H9 (cell line): ENCODE data around the gene RAB3C. TPM values are rescaled to one million over a fixed set of nuclear protein-coding genes. Genes with fewer than 3 reads are reported as not detected.

Source experiments
- DNase-seq: peaks from one replicate; pipeline ENCODE4 v3.0.0-alpha.2; 2017
- H2AFZ ChIP-seq: one replicate; pipeline ENCODE4 v1.6.1; 2013; ENCODE audit warnings: mild to moderate bottlenecking, low read length, control low read depth, moderate library complexity
- H2AK5ac ChIP-seq: 2 replicates; pipeline ENCODE4 v1.6.1; 2013; ENCODE audit warnings: low read length, control low read depth, mixed read lengths; ENCODE audit not compliant: insufficient read length
- H2BK120ac ChIP-seq: one replicate; pipeline ENCODE4 v1.6.1; 2013; ENCODE audit warnings: low read depth, mild to moderate bottlenecking, low read length, control low read depth, inconsistent platforms; ENCODE audit not compliant: poor library complexity, severe bottlenecking
- H2BK12ac ChIP-seq: 2 replicates; pipeline ENCODE4 v1.6.1; 2013; ENCODE audit warnings: low read length, control low read depth, mixed read lengths, low read depth; ENCODE audit not compliant: insufficient read length
- H2BK15ac ChIP-seq: 2 replicates; pipeline ENCODE4 v1.6.1; 2013; ENCODE audit warnings: low read depth, low read length, control low read depth
- H2BK20ac ChIP-seq: one replicate; pipeline ENCODE4 v1.6.1; 2013; ENCODE audit warnings: low read depth, mild to moderate bottlenecking, low read length, control low read depth, inconsistent platforms; ENCODE audit not compliant: poor library complexity, severe bottlenecking
- H2BK5ac ChIP-seq: 2 replicates; pipeline ENCODE4 v1.6.1; 2013; ENCODE audit warnings: low read length, control low read depth, mixed read lengths; ENCODE audit not compliant: insufficient read length
- H3K14ac ChIP-seq: 2 replicates; pipeline ENCODE4 v1.6.1; 2013; ENCODE audit warnings: low read length, control low read depth; ENCODE audit not compliant: insufficient read depth
- H3K18ac ChIP-seq: 2 replicates; pipeline ENCODE4 v1.6.1; 2013; ENCODE audit warnings: low read depth, mild to moderate bottlenecking, mixed read lengths, low read length, control low read depth; ENCODE audit not compliant: insufficient read length
- H3K23ac ChIP-seq: 2 replicates; pipeline ENCODE4 v1.6.1; 2013; ENCODE audit warnings: low read length, control low read depth, mixed read lengths, low read depth; ENCODE audit not compliant: insufficient read length
- H3K23me2 ChIP-seq: 2 replicates; pipeline ENCODE4 v1.6.1; 2013; ENCODE audit warnings: low read depth, mild to moderate bottlenecking, mixed read lengths, low read length, control low read depth; ENCODE audit not compliant: insufficient read length, poor library complexity, severe bottlenecking
- H3K27ac ChIP-seq: 2 replicates; pipeline ENCODE4 v1.5.1; 2013; ENCODE audit warnings: low read length, control low read depth, mixed read lengths, low read depth; ENCODE audit not compliant: insufficient read length
- H3K27me3 ChIP-seq: 2 replicates; pipeline ENCODE4 v1.6.1; 2013; ENCODE audit warnings: low read length, control low read depth, inconsistent platforms; ENCODE audit not compliant: insufficient read depth
- H3K4ac ChIP-seq: 2 replicates; pipeline ENCODE4 v1.6.1; 2013; ENCODE audit warnings: low read depth, mild to moderate bottlenecking, control low read depth, inconsistent platforms, low read length, moderate library complexity
- H3K4me1 ChIP-seq: 2 replicates; pipeline ENCODE4 v1.6.1; 2013; ENCODE audit warnings: low read length, control low read depth, inconsistent platforms; ENCODE audit not compliant: insufficient read depth
- H3K4me2 ChIP-seq: 2 replicates; pipeline ENCODE4 v1.6.1; 2013; ENCODE audit warnings: low read length, control low read depth, mixed read lengths; ENCODE audit not compliant: insufficient read length, insufficient read depth
- H3K56ac ChIP-seq: 2 replicates; pipeline ENCODE4 v1.6.1; 2013; ENCODE audit warnings: low read depth, mild to moderate bottlenecking, mixed read lengths, low read length, control low read depth; ENCODE audit not compliant: insufficient read length
- H3K79me1 ChIP-seq: 2 replicates; pipeline ENCODE4 v1.6.1; 2013; ENCODE audit warnings: low read depth, mild to moderate bottlenecking, moderate library complexity, low read length, control low read depth, inconsistent platforms; ENCODE audit not compliant: insufficient read depth, poor library complexity, severe bottlenecking
- H3K79me2 ChIP-seq: 2 replicates; pipeline ENCODE4 v1.6.1; 2013; ENCODE audit warnings: low read length, control low read depth, inconsistent platforms; ENCODE audit not compliant: insufficient read depth
- H3K9ac ChIP-seq: 2 replicates; pipeline ENCODE4 v1.6.1; 2013; ENCODE audit warnings: low read length, control low read depth, mixed read lengths; ENCODE audit not compliant: insufficient read length; ENCODE audit errors: extremely low read depth
- H3K9me3 ChIP-seq: one replicate; pipeline ENCODE4 v1.6.1; 2013; ENCODE audit warnings: low read depth, low read length, inconsistent platforms; ENCODE audit not compliant: control insufficient read depth
- H3T11ph ChIP-seq: one replicate; pipeline ENCODE4 v1.6.1; 2013; ENCODE audit warnings: mild to moderate bottlenecking, low read length, control low read depth, inconsistent platforms
- H4K20me1 ChIP-seq: one replicate; pipeline ENCODE4 v1.6.1; 2013; ENCODE audit not compliant: control insufficient read depth, insufficient read length, insufficient read depth
- H4K5ac ChIP-seq: 2 replicates; pipeline ENCODE4 v1.6.1; 2013; ENCODE audit warnings: low read depth, mild to moderate bottlenecking, mixed read lengths, low read length, control low read depth; ENCODE audit not compliant: insufficient read length
- H4K8ac ChIP-seq: replicated peaks from 2 replicates; pipeline ENCODE4 v1.6.1; 2013; ENCODE audit warnings: low read length, control low read depth, mixed read lengths, low read depth; ENCODE audit not compliant: insufficient read length
- H4K91ac ChIP-seq: 2 replicates; pipeline ENCODE4 v1.6.1; 2013; ENCODE audit warnings: low read depth, mild to moderate bottlenecking, moderate library complexity, mixed read lengths, low read length, control low read depth; ENCODE audit not compliant: insufficient read length
- H3K27ac Mint-ChIP-seq, 3 experiments: 2 replicates in 2 of 3; 3 replicates in 1 of 3; pipeline ENCODE4 v1.8.0; 2020 to 2021; ENCODE audit warnings: mixed read lengths in 3 of 3, mild to moderate bottlenecking in 1 of 3, moderate library complexity in 1 of 3
- H3K27me3 Mint-ChIP-seq: 2 replicates; pipeline ENCODE4 v1.8.0; 2021; ENCODE audit warnings: low read depth, mild to moderate bottlenecking, moderate library complexity, mixed read lengths
- H3K36me3 Mint-ChIP-seq, 3 experiments: 2 replicates in 2 of 3; 3 replicates in 1 of 3; pipeline ENCODE4 v1.8.0; 2020 to 2021; ENCODE audit warnings: low read depth in 3 of 3, mixed read lengths in 3 of 3; ENCODE audit not compliant: insufficient read depth in 1 of 3
- H3K4me1 Mint-ChIP-seq, 2 experiments: 2 replicates each; pipeline ENCODE4 v1.8.0; 2020; ENCODE audit warnings: mixed read lengths in 2 of 2
- H3K4me3 Mint-ChIP-seq, 2 experiments: 2 replicates in 1 of 2; 3 replicates in 1 of 2; pipeline ENCODE4 v1.8.0; 2020 to 2021; ENCODE audit warnings: mild to moderate bottlenecking in 2 of 2, mixed read lengths in 2 of 2, moderate library complexity in 1 of 2
- H3K9me3 Mint-ChIP-seq, 2 experiments: 2 replicates in 1 of 2; 3 replicates in 1 of 2; pipeline ENCODE4 v1.8.0; 2020; ENCODE audit warnings: mild to moderate bottlenecking in 2 of 2, mixed read lengths in 2 of 2, moderate library complexity in 1 of 2
- WGBS: extraction: QIAGEN DNeasy Blood & Tissue Kit; methylation state at CpG from one replicate; pipeline ENCODE4 v1.1.7; 2013; ENCODE audit warnings: missing lambda C conversion rate, low lambda C conversion rate, mixed read lengths; ENCODE audit not compliant: insufficient read length; ENCODE audit errors: extremely low coverage; 5-methylcytosine and 5-hydroxymethylcytosine counted together
- total RNA-seq: library from RNA; stranded (reverse); gene quantifications from 2 replicates; pipeline ENCODE4 v1.2.1, GENCODE V29; 2021
- TF ChIP-seq, protein P1 (sequence below): fragments of 200-600 bp; sonication (generic); conservative IDR thresholded peaks from 3 replicates; pipeline ENCODE4 v1.8.0; 2021; ENCODE audit warnings: antibody characterized with exemption, mild to moderate bottlenecking

The RAB3C gene
- total RNA-seq, 1 experiment from 2014 or later = 16.3 TPM

DNA sequence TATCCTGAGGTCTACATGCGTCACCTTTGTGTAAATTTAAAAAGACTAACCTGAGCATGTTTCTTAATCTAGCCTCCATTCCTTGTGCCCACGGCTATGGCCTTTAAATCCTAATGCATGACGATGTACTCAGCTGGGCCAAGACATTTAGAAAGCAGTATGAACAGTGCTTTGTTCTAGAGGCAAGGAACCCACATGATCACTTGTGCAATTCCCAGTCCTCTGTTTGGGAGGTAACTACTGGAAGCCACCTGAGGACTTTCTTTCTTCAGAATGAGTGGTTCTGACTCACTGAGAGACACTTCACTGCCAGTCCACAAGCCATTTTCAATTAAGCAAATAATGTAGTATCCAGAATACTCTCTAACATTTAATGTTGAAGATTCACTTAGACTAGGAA, 181.3 kb downstream of the RAB3C start:
- Histone ChIP-seq H3K23ac (no peak overlapping the region), H3T11ph (no peak overlapping the region), H3K27me3 (no peaks in the 10 kb centered on the region), H3K14ac (no peak overlapping the region), H3K27ac (no peak overlapping the region), H2AK5ac (no peak overlapping the region), H3K9me3 (no peaks in the 10 kb centered on the region), H3K4me1 (no peaks in the 10 kb centered on the region), H3K56ac (no peak overlapping the region), H4K8ac (no peak overlapping the region), H2BK120ac (no peak overlapping the region), H2BK5ac (no peak overlapping the region), H3K23me2 (no peaks in the 10 kb centered on the region), H3K4ac (no peak overlapping the region), H3K9ac (no peak overlapping the region), H3K79me2 (no peaks in the 10 kb centered on the region), H3K79me1 (no peaks in the 10 kb centered on the region), H3K18ac (no peak overlapping the region), H2BK20ac (no peak overlapping the region), H2AFZ (no peak overlapping the region), H4K20me1 (no peaks in the 10 kb centered on the region), H4K91ac (no peak overlapping the region), H2BK15ac (no peak overlapping the region), H4K5ac (no peak overlapping the region), H2BK12ac (no peak overlapping the region), H3K4me2 (no peak overlapping the region)
- Mint-ChIP-seq H3K9me3 (no peaks in the 10 kb centered on the region), H3K27me3 (no peaks in the 10 kb centered on the region), H3K27ac (no peak overlapping the region), H3K36me3 (no peaks in the 10 kb centered on the region), H3K4me3 (no peak overlapping the region), H3K4me1 (no peaks in the 10 kb centered on the region)
- TF ChIP-seq, protein P1, sequence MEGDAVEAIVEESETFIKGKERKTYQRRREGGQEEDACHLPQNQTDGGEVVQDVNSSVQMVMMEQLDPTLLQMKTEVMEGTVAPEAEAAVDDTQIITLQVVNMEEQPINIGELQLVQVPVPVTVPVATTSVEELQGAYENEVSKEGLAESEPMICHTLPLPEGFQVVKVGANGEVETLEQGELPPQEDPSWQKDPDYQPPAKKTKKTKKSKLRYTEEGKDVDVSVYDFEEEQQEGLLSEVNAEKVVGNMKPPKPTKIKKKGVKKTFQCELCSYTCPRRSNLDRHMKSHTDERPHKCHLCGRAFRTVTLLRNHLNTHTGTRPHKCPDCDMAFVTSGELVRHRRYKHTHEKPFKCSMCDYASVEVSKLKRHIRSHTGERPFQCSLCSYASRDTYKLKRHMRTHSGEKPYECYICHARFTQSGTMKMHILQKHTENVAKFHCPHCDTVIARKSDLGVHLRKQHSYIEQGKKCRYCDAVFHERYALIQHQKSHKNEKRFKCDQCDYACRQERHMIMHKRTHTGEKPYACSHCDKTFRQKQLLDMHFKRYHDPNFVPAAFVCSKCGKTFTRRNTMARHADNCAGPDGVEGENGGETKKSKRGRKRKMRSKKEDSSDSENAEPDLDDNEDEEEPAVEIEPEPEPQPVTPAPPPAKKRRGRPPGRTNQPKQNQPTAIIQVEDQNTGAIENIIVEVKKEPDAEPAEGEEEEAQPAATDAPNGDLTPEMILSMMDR = no peak
- WGBS = no CpG with 5 or more reads among the region's 3 CpGs
- no peak for DNase-seq
